SJCRH30 (cell line): ENCODE data around the gene PAWR. TPM values are rescaled to one million over a fixed set of nuclear protein-coding genes. Genes with fewer than 3 reads are reported as not detected.

Source experiments
- DNase-seq, 2 experiments: peaks; one replicate each; pipeline ENCODE4 v3.0.0-alpha.2; 2015 to 2020
- H3K27ac ChIP-seq: fragments of 250-450 bp; sonication (Bioruptor Pico); 2 replicates; pipeline ENCODE4 v1.5.1; 2020; ENCODE audit warnings: mild to moderate bottlenecking, moderate library complexity
- H3K27me3 ChIP-seq: fragments of 250-450 bp; sonication (Bioruptor Pico); 2 replicates; pipeline ENCODE4 v1.5.1; 2020; ENCODE audit warnings: mild to moderate bottlenecking, moderate library complexity
- H3K36me3 ChIP-seq: fragments of 250-450 bp; sonication (Bioruptor Pico); 2 replicates; pipeline ENCODE4 v1.5.1; 2020; ENCODE audit warnings: mild to moderate bottlenecking, moderate library complexity
- H3K4me1 ChIP-seq: fragments of 250-450 bp; sonication (Bioruptor Pico); 2 replicates; pipeline ENCODE4 v1.5.1; 2020; ENCODE audit warnings: mild to moderate bottlenecking, moderate library complexity
- H3K4me3 ChIP-seq: fragments of 250-450 bp; sonication (Bioruptor Pico); 2 replicates; pipeline ENCODE4 v1.5.1; 2020; ENCODE audit warnings: mild to moderate bottlenecking, moderate library complexity
- H3K9me3 ChIP-seq: fragments of 250-450 bp; sonication (Bioruptor Pico); replicated peaks from 2 replicates; pipeline ENCODE4 v1.5.1; 2020; ENCODE audit warnings: mild to moderate bottlenecking, moderate library complexity
- total RNA-seq: library from RNA; depleted of rRNA; stranded (reverse); fragments of >200 nt; shearing (Covaris generic); gene quantifications from 2 replicates; pipeline ENCODE4 v1.2.3, GENCODE V29; 2014; rRNA removed

PAWR gene
- 22.5 and 24.9 TPM in 2 replicates for total RNA-seq

GRCh38 chr12:79690638-79691510 lies at the start of gene PAWR:
PAWR (minus strand) TSS chr12:79690964; CDS start chr12:79690244, 720 bp downstream.
- Histone ChIP-seq H3K27ac (peak within 1 kb of the TSS; percentile 79), H3K9me3 (no peaks in the 10 kb centered on the region), H3K36me3 (no peaks in the 10 kb centered on the region), H3K4me3 (peak within 1 kb of the TSS; percentile 93), H3K4me1 (0 out of 2 replicates have a peak, but pooled peaks cover 3% of the 10 kb centered on the region), H3K27me3 (no peaks in the 10 kb centered on the region)
- DNase-seq: peak; percentile 76 to 80

- H3K4me1 ChIP-seq: no peaks in the 10 kb centered on the region
These were observed 47.3 kb upstream of the PAWR start for GRCh38 chr12:79737875-79738718.

GRCh38 chr12:79732638-79733037 lies 41.9 kb upstream of the PAWR start:
- no peaks in the 10 kb centered on the region for H3K27me3 ChIP-seq
- no peak overlapping the region for H3K27ac ChIP-seq
- H3K9me3 ChIP-seq: no peaks in the 10 kb centered on the region
- no peak for DNase-seq
- H3K4me3 ChIP-seq: no peak overlapping the region
- no peaks in the 10 kb centered on the region for H3K4me1 ChIP-seq
- no peaks in the 10 kb centered on the region for H3K36me3 ChIP-seq

More at GRCh38 chr12:79737875-79738718, 47.3 kb upstream of the PAWR start:
- Histone ChIP-seq H3K27ac (no peak overlapping the region), H3K27me3 (no peaks in the 10 kb centered on the region), H3K9me3 (no peaks in the 10 kb centered on the region), H3K4me3 (no peak overlapping the region), H3K36me3 (no peaks in the 10 kb centered on the region)
- peak; percentile 20 to 70 for DNase-seq

GRCh38 chr12:79725987-79726386 lies 35.2 kb upstream of the PAWR start:
- DNase-seq: no peak
- H3K36me3 ChIP-seq: no peaks in the 10 kb centered on the region
- H3K9me3 ChIP-seq: no peaks in the 10 kb centered on the region
- H3K4me1 ChIP-seq: no peaks in the 10 kb centered on the region
- H3K27ac ChIP-seq: no peak overlapping the region
- H3K27me3 ChIP-seq: no peaks in the 10 kb centered on the region
- no peak overlapping the region for H3K4me3 ChIP-seq

- Histone ChIP-seq H3K27ac (no peak overlapping the region), H3K4me3 (no peak overlapping the region), H3K27me3 (no peaks in the 10 kb centered on the region), H3K9me3 (no peaks in the 10 kb centered on the region), H3K4me1 (no peaks in the 10 kb centered on the region), H3K36me3 (no peaks in the 10 kb centered on the region)
- DNase-seq: no peak
These were observed 26.2 kb upstream of the PAWR start for GRCh38 chr12:79717006-79717405.

- Histone ChIP-seq H3K4me3 (no peak overlapping the region), H3K27me3 (no peaks in the 10 kb centered on the region), H3K36me3 (no peaks in the 10 kb centered on the region), H3K4me1 (no peaks in the 10 kb centered on the region), H3K27ac (no peak overlapping the region), H3K9me3 (no peaks in the 10 kb centered on the region)
- DNase-seq: no peak
These were observed 24.5 kb upstream of the PAWR start for GRCh38 chr12:79715308-79715707.

GRCh38 chr12:79710707-79711483 lies 20.1 kb upstream of the PAWR start:
- no peaks in the 10 kb centered on the region for H3K27me3 ChIP-seq
- no peak overlapping the region for H3K4me3 ChIP-seq
- no peak overlapping the region for H3K27ac ChIP-seq
- no peaks in the 10 kb centered on the region for H3K36me3 ChIP-seq
- no peaks in the 10 kb centered on the region for H3K9me3 ChIP-seq
- no peak for DNase-seq
- H3K4me1 ChIP-seq: no peaks in the 10 kb centered on the region

GRCh38 chr12:79707830-79708229 lies 17.1 kb upstream of the PAWR start:
- Histone ChIP-seq H3K4me1 (no peaks in the 10 kb centered on the region), H3K27me3 (no peaks in the 10 kb centered on the region), H3K27ac (no peak overlapping the region), H3K4me3 (no peak overlapping the region), H3K36me3 (no peaks in the 10 kb centered on the region), H3K9me3 (no peaks in the 10 kb centered on the region)
- DNase-seq: no peak

GRCh38 chr12:79706676-79707075 lies 15.9 kb upstream of the PAWR start:
- Histone ChIP-seq H3K27me3 (no peaks in the 10 kb centered on the region), H3K4me3 (no peak overlapping the region), H3K27ac (no peak overlapping the region), H3K9me3 (no peaks in the 10 kb centered on the region), H3K36me3 (no peaks in the 10 kb centered on the region), H3K4me1 (no peaks in the 10 kb centered on the region)
- DNase-seq: no peak

- DNase-seq: no peak
- Histone ChIP-seq H3K27me3 (no peaks in the 10 kb centered on the region), H3K36me3 (no peaks in the 10 kb centered on the region), H3K4me3 (no peak overlapping the region), H3K27ac (no peak overlapping the region), H3K9me3 (no peaks in the 10 kb centered on the region), H3K4me1 (no peaks in the 10 kb centered on the region)
These were observed 15.4 kb upstream of the PAWR start for GRCh38 chr12:79706156-79706555.

GRCh38 chr12:79698966-79699365 lies 8.2 kb upstream of the PAWR start:
- no peaks in the 10 kb centered on the region for H3K36me3 ChIP-seq
- no peaks in the 10 kb centered on the region for H3K9me3 ChIP-seq
- H3K27ac ChIP-seq: no peak overlapping the region
- no peaks in the 10 kb centered on the region for H3K27me3 ChIP-seq
- H3K4me1 ChIP-seq: no peaks in the 10 kb centered on the region
- DNase-seq: no peak
- H3K4me3 ChIP-seq: no peak overlapping the region

GRCh38 chr12:79696416-79696815 lies 5.7 kb upstream of the PAWR start:
- no peak for DNase-seq
- H3K36me3 ChIP-seq: no peaks in the 10 kb centered on the region
- H3K9me3 ChIP-seq: no peaks in the 10 kb centered on the region
- no peak overlapping the region for H3K4me3 ChIP-seq
- H3K27ac ChIP-seq: no peak overlapping the region
- 0 out of 2 replicates have a peak, but pooled peaks cover 3% of the 10 kb centered on the region for H3K4me1 ChIP-seq
- H3K27me3 ChIP-seq: no peaks in the 10 kb centered on the region

- no peaks in the 10 kb centered on the region for H3K9me3 ChIP-seq
- H3K27me3 ChIP-seq: no peaks in the 10 kb centered on the region
- H3K27ac ChIP-seq: no peak overlapping the region; the same call in 1 of the 2 replicates
- peak in 1 of 2 experiments; percentile 2 for DNase-seq
- 0 out of 2 replicates have a peak, but pooled peaks cover 3% of the 10 kb centered on the region for H3K4me1 ChIP-seq
- peak overlapping the region; percentile 93 for H3K4me3 ChIP-seq
- H3K36me3 ChIP-seq: no peaks in the 10 kb centered on the region
These were observed 2.3 kb upstream of the PAWR start for GRCh38 chr12:79692860-79693577.
